Measurements from ENCODE around the gene AP2A1. TPM values are rescaled to one million over a fixed set of nuclear protein-coding genes. Genes with fewer than 3 reads are reported as not detected.

The AP2A1 gene
- total RNA-seq, 3 donors from 2014 or later (not counting 1 experiment from before 2014, with no cell fraction given), result 137 to 163 (median 161) TPM

DNA sequence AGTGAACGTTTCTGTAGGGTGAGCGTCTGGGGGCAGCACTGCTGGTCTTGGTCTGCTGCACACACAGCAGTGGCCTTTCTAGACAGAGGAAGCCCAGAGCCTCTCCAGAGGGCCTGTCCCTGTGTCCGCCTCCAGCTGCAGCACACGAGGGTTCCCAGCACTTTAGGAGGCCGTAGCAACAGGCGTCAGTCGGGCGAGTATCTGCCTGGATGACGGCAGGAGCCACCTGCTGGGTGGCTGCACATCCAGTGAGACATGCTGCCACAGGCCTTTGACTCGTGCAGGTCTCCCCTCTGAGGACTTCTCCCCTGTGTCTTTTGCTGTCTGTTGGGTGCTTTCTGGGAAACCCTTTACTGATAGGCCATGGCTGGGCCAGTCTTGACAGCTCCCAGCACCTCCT lies 22.1 kb downstream of the AP2A1 start:
- intact Hi-C loops (cut with micrococcal nuclease), result no loop called here

DNA sequence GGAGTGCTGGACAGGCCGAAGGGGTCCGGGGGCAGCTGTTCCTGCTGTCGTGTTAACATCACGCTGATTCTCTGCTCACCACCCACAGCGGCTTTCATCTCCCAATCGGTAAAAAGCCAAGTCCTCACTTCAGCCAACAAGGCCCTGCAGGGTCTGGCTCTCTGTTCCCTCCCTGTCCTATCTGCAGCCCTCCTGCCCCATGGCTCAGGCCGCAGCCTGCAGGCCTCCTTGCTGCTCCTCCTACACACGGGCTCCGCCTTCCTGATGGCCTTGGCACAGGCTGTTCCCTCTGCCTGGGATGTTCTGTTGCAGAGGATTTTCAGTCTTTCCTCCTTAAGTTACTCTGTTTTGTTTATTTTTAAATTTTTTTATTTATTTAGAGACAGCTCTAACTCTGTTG lies 24.1 kb downstream of the AP2A1 start:
- Mint-ChIP-seq H3K27me3 (ENCODE audit: low read depth in 2 of 2) (no peaks in the 10 kb centered on the region), H3K4me1 (peaks cover 22 to 31% of the 10 kb centered on the region in 2 donors), H3K27ac (peak overlapping the region; percentile 7 to 46), H3K4me3 (no peak overlapping the region), H3K9me3 (no peaks in the 10 kb centered on the region), H3K36me3 (no peaks in the 10 kb centered on the region)
- Histone ChIP-seq H3K27me3 (ENCODE audit: control insufficient read depth, insufficient read depth, low read length) (no peaks in the 10 kb centered on the region), H3K36me3 (ENCODE audit: control insufficient read depth, insufficient read depth, low read length) (peaks cover 62% of the 10 kb centered on the region), H3K27ac (ENCODE audit: low read length) (no peak overlapping the region), H3K4me1 (ENCODE audit: control insufficient read depth, insufficient read depth, low read length) (no peaks in the 10 kb centered on the region), H3K9me3 (ENCODE audit: control insufficient read depth, insufficient read depth, low read length) (no peaks in the 10 kb centered on the region), H3K4me3 (ENCODE audit: low read length) (no peak overlapping the region)
- intact Hi-C loops (cut with micrococcal nuclease), result no loop called here
- no peak for TF ChIP-seq CTCF (IDR thresholded peaks at IDR 0.05)
- no peak for DNase-seq
- ATAC-seq, result no peak
- WGBS (ENCODE audit: insufficient coverage), result 97% methylated on average over 9 of the region's 9 CpGs

More for the DNA sequence above, 22.1 kb downstream of the AP2A1 start:
- Histone ChIP-seq H3K27ac (ENCODE audit: low read length) (no peak overlapping the region), H3K4me1 (ENCODE audit: control insufficient read depth, insufficient read depth, low read length) (no peaks in the 10 kb centered on the region), H3K9me3 (ENCODE audit: control insufficient read depth, insufficient read depth, low read length) (no peaks in the 10 kb centered on the region), H3K27me3 (ENCODE audit: control insufficient read depth, insufficient read depth, low read length) (no peaks in the 10 kb centered on the region), H3K36me3 (ENCODE audit: control insufficient read depth, insufficient read depth, low read length) (peaks cover 58% of the 10 kb centered on the region), H3K4me3 (ENCODE audit: low read length) (no peak overlapping the region)
- WGBS (ENCODE audit: insufficient coverage), result 90% methylated on average over 10 of the region's 10 CpGs
- H3K27me3 Mint-ChIP-seq (ENCODE audit: low read depth in 2 of 2), result no peaks in the 10 kb centered on the region
- ATAC-seq, result no peak
- DNase-seq, result no peak
- H3K4me3 Mint-ChIP-seq, result no peak overlapping the region
- H3K9me3 Mint-ChIP-seq, result no peaks in the 10 kb centered on the region
- H3K36me3 Mint-ChIP-seq, result peaks cover under 1% of the 10 kb centered on the region
- H3K27ac Mint-ChIP-seq, result peak overlapping the region in 1 of 2 donors; percentile 67
- no peak for TF ChIP-seq CTCF (IDR thresholded peaks at IDR 0.05)
- peaks cover 29 to 39% of the 10 kb centered on the region in 2 donors for H3K4me1 Mint-ChIP-seq

DNA sequence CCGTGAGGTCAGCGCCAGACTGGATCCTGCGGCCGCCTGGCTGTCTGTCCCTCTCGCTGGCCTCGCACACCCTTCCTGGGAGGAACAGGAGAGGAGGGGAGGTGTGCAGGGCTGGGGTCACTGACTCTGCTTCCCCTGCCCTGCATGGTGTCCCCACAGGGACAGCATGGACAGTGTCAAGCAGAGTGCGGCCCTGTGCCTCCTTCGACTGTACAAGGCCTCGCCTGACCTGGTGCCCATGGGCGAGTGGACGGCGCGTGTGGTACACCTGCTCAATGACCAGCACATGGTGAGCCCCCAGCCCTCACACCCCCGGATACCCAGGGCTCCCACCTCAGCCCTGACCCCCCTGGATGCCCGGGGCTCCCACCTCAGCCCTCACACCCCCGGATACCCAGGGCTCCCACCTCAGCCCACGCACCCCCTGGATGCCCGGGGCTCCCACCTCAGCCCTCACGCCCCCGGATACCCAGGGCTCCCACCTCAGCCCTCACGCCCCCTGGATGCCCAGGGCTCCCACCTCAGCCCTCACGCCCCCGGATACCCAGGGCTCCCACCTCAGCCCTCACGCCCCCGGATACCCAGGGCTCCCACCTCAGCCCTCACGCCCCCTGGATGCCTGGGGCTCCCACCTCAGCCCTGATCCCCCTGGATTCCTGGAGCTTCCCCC lies 25.1 kb downstream of the AP2A1 start:
- intact Hi-C loops (cut with micrococcal nuclease), result no loop called here
- Mint-ChIP-seq H3K36me3 (no peaks in the 10 kb centered on the region), H3K4me1 (peaks cover 14 to 24% of the 10 kb centered on the region in 2 donors), H3K27me3 (ENCODE audit: low read depth in 2 of 2) (no peaks in the 10 kb centered on the region), H3K27ac (peak overlapping the region in 1 of 2 donors; percentile 29), H3K9me3 (no peaks in the 10 kb centered on the region), H3K4me3 (no peak overlapping the region)
- Histone ChIP-seq H3K9me3 (ENCODE audit: control insufficient read depth, insufficient read depth, low read length) (no peaks in the 10 kb centered on the region), H3K27ac (ENCODE audit: low read length) (no peak overlapping the region), H3K4me3 (ENCODE audit: low read length) (no peak overlapping the region), H3K27me3 (ENCODE audit: control insufficient read depth, insufficient read depth, low read length) (no peaks in the 10 kb centered on the region), H3K36me3 (ENCODE audit: control insufficient read depth, insufficient read depth, low read length) (peaks cover 68% of the 10 kb centered on the region), H3K4me1 (ENCODE audit: control insufficient read depth, insufficient read depth, low read length) (no peaks in the 10 kb centered on the region)
- no peak for TF ChIP-seq CTCF (IDR thresholded peaks at IDR 0.05)
- 97% methylated on average over 26 of the region's 26 CpGs for WGBS (ENCODE audit: insufficient coverage)
- ATAC-seq (no peak), DNase-seq (no peak)
